Measurements from ENCODE around the gene TEF.
"Not testable (repeated sequence)": the region's sequence is repeated elsewhere in the genome, so short reads cannot be mapped to it uniquely, and the experiment has no call there.

The TEF gene

GRCh38 chr22:41431656-41432055 lies 49.9 kb downstream of the TEF start:
- DNase-seq = no peak

- not testable (repeated sequence) for DNase-seq
Measured at GRCh38 chr22:41433480-41433879, 51.7 kb downstream of the TEF start.

- DNase-seq = not testable (repeated sequence)
Measured at GRCh38 chr22:41434361-41435003, 52.7 kb downstream of the TEF start.

- DNase-seq = no peak
Measured at GRCh38 chr22:41435560-41435959, 53.8 kb downstream of the TEF start.

GRCh38 chr22:41436322-41437113 lies 54.8 kb downstream of the TEF start:
- no peak for DNase-seq

- no peak for DNase-seq
Measured at GRCh38 chr22:41437198-41437597, 55.5 kb downstream of the TEF start.

- DNase-seq = not testable (repeated sequence)
Measured at GRCh38 chr22:41440511-41440910, 58.8 kb downstream of the TEF start.

GRCh38 chr22:41442240-41442792 lies 60.6 kb downstream of the TEF start:
- DNase-seq = no peak

GRCh38 chr22:41444360-41445128 lies 62.8 kb downstream of the TEF start:
- DNase-seq = peak; percentile 76

GRCh38 chr22:41445129-41446056 lies 63.7 kb downstream of the TEF start:
- peak; percentile 8 for DNase-seq

- DNase-seq = no peak
Measured at GRCh38 chr22:41446057-41446501, 64.3 kb downstream of the TEF start.

- DNase-seq = peak; percentile 93
Measured at GRCh38 chr22:41446639-41447434, 65.1 kb downstream of the TEF start, which contains the start of gene TOB2. Gene TOB2 (minus strand): TSS chr22:41446801. CDS start chr22:41437345, 9,456 bp downstream.

GRCh38 chr22:41447435-41448188 lies 65.9 kb downstream of the TEF start:
- peak; percentile 48 for DNase-seq

GRCh38 chr22:41448189-41448808 lies 66.6 kb downstream of the TEF start:
- DNase-seq = peak; percentile 83
